Left colon (tissue), 2 donors: ENCODE data around the gene TSPAN7. TPM values are rescaled to one million over a fixed set of nuclear protein-coding genes. Genes with fewer than 3 reads are reported as not detected.

Experiments used
- ATAC-seq: fragments of 200-7000 bp; cut with Tn5 transposase; one replicate; pipeline ENCODE4 v1.9.1; 2020; ENCODE audit warnings: mild to moderate bottlenecking, moderate library complexity
- DNase-seq, 2 donors: peaks; one replicate each; pipeline ENCODE4 v3.0.0-alpha.2; 2020
- intact Hi-C, 2 donors: fragments of 100-400 bp; cut with DNase I in 1 of 2; cut with micrococcal nuclease in 1 of 2; formaldehyde crosslinking; loops; one replicate each; pipeline versions ENCODE4 v1.11.2 to v1.14.0; 2022; cut with DNase I, micrococcal nuclease
- long read RNA-seq: library from polyadenylated mRNA; unstranded; transcript quantifications from one replicate; pipeline ENCODE4 v2.0.0, GENCODE V29; 2021
- total RNA-seq, 2 donors: library from RNA; stranded (reverse); fragmentation: NEBNext Ultra II Directional; extraction: Animal tissue kit (Norgen Biotek cat#: 25700); gene quantifications; one replicate each; pipeline ENCODE4 v1.2.1, GENCODE V29; 2021
- donor health status: DM: no; HTN: no; CAD: no.
- donor health status: DM: yes; HTN: yes; CAD: no.

TSPAN7 gene
- 100 to 1,000 TPM in 1 of 2 donors, 10 to 100 TPM in 1; 97.1 to 114 TPM for total RNA-seq
- long read RNA-seq, transcript TSPAN7-202 (8 exons, 1,909 nt) = major isoform, 91 of 103 reads
- long read RNA-seq, partial matches to known transcripts = 5 of 103 reads
- long read RNA-seq, other reads (novel, unspliced or antisense) = 3 of 103 reads

GRCh38 chrX:38561126-38561868, at the start of gene TSPAN7:
TSS of gene TSPAN7 (plus strand) at chrX:38561542. CDS start at chrX:38561547, 5 bp downstream.
- intact Hi-C loops = no loop called here
- ATAC-seq = peak; percentile 83
- DNase-seq = peak; percentile 81 to 87

GRCh38 chrX:38513112-38513742, 48.1 kb upstream of the TSPAN7 start:
- intact Hi-C loops = no loop called here
- ATAC-seq (no peak), DNase-seq (no peak)

GRCh38 chrX:38514016-38514854, 47.1 kb upstream of the TSPAN7 start:
- no peak for ATAC-seq

GRCh38 chrX:38515291-38515690, 46.1 kb upstream of the TSPAN7 start:
- intact Hi-C loops = no loop called here
- DNase-seq (no peak), ATAC-seq (no peak)

More at GRCh38 chrX:38514016-38514854, 47.1 kb upstream of the TSPAN7 start:
- intact Hi-C loops = no loop called here
- DNase-seq = no peak

- intact Hi-C loops = no loop called here
- ATAC-seq (no peak), DNase-seq (no peak)
Measured at GRCh38 chrX:38516196-38516774, 45.1 kb upstream of the TSPAN7 start.

- intact Hi-C loops = no loop called here
- ATAC-seq = no peak
- DNase-seq = no peak
Measured at GRCh38 chrX:38519651-38520050, 41.7 kb upstream of the TSPAN7 start.

GRCh38 chrX:38538134-38538533, 23.2 kb upstream of the TSPAN7 start:
- DNase-seq (no peak), ATAC-seq (no peak)
- intact Hi-C loops = no loop called here

- intact Hi-C loops = no loop called here
- ATAC-seq = no peak
- no peak for DNase-seq
Measured at GRCh38 chrX:38539748-38540147, 21.6 kb upstream of the TSPAN7 start.

GRCh38 chrX:38548508-38548907, 12.8 kb upstream of the TSPAN7 start:
- intact Hi-C loops = no loop called here
- DNase-seq = no peak
- no peak for ATAC-seq

GRCh38 chrX:38552721-38553120, 8.6 kb upstream of the TSPAN7 start:
- ATAC-seq (no peak), DNase-seq (no peak)
- intact Hi-C loops = no loop called here

GRCh38 chrX:38558686-38559085, 2.7 kb upstream of the TSPAN7 start:
- DNase-seq = no peak
- intact Hi-C loops = no loop called here

GRCh38 chrX:38560776-38561125, 591 bp upstream of the TSPAN7 start:
- ATAC-seq = no peak
- intact Hi-C loops = no loop called here
- DNase-seq = no peak

More at GRCh38 chrX:38558686-38559085, 2.7 kb upstream of the TSPAN7 start:
- no peak for ATAC-seq

GRCh38 chrX:38561951-38562719, 793 bp downstream of the TSPAN7 start:
- DNase-seq (peak; percentile 31 to 42), ATAC-seq (peak; percentile 28)
- intact Hi-C loops = no loop called here

GRCh38 chrX:38563030-38563429, 1.7 kb downstream of the TSPAN7 start:
- DNase-seq = no peak

GRCh38 chrX:38570396-38570795, 9.1 kb downstream of the TSPAN7 start:
- DNase-seq (no peak), ATAC-seq (no peak)
- intact Hi-C loops = no loop called here

More at GRCh38 chrX:38563030-38563429, 1.7 kb downstream of the TSPAN7 start:
- intact Hi-C loops = no loop called here
- ATAC-seq = peak; percentile 19

GRCh38 chrX:38571058-38571457, 9.7 kb downstream of the TSPAN7 start:
- intact Hi-C loops = no loop called here
- ATAC-seq (no peak), DNase-seq (no peak)

GRCh38 chrX:38574858-38575257, 13.5 kb downstream of the TSPAN7 start:
- DNase-seq = no peak
- intact Hi-C loops = no loop called here
- ATAC-seq = peak; percentile 74

- DNase-seq = no peak
- peak; percentile 73 for ATAC-seq
- intact Hi-C loops = no loop called here
Measured at GRCh38 chrX:38575888-38576287, 14.5 kb downstream of the TSPAN7 start.
